ENCODE data around the gene CPNE4. TPM values are rescaled to one million over a fixed set of nuclear protein-coding genes. Genes with fewer than 3 reads are reported as not detected.

CPNE4 gene
- total RNA-seq, 1 experiment from 2014 or later, result not detected

Small RNA genes lying within 50 kb of the gene (small RNA-seq; reads per million reads assigned to genes)
- gene AC107027.2, result not detected
- not detected for gene MIR5704
